IMR-90 (cell line): Measurements from ENCODE around the gene BUB1B. TPM values are rescaled to one million over a fixed set of nuclear protein-coding genes. Genes with fewer than 3 reads are reported as not detected.

Experiments used
- ATAC-seq: fragments of 200-7000 bp; cut with Tn5 transposase; 2 replicates; pipeline ENCODE4 v1.9.1; 2020; ENCODE audit warnings: low read depth, mild to moderate bottlenecking, moderate library complexity
- BruUV-seq: library from RNA; stranded (reverse); fragments of 400-500 nt; replicated peaks from 2 replicates; lab custom pipeline; 2021; lab: Mats Ljungman, UMichigan
- CTCF ChIA-PET: fragments of 300-600 bp; formaldehyde crosslinking; extraction: SDS; loops from one replicate; lab custom pipeline; 2021; ENCODE audit warnings: antibody characterized with exemption; lab: Yijun Ruan, JAX
- POLR2A ChIA-PET: fragments of 300-600 bp; sonication (Branson Sonifier 250); formaldehyde crosslinking; loops from one replicate; lab custom pipeline; 2022; ENCODE audit warnings: antibody characterized with exemption; ENCODE audit not compliant: unreplicated experiment; lab: Charles Lee
- DNase-seq: peaks from one replicate; pipeline ENCODE4 v3.0.0; 2013
- H2AFZ ChIP-seq: replicated peaks from 2 replicates; pipeline ENCODE3; 2013; ENCODE audit warnings: low read length, mild to moderate bottlenecking; ENCODE audit not compliant: poor library complexity
- H2AK5ac ChIP-seq: 2 replicates; pipeline ENCODE4 v1.6.1; 2013; ENCODE audit warnings: low read depth, low read length, inconsistent platforms
- H2AK9ac ChIP-seq: replicated peaks from 2 replicates; pipeline ENCODE3; 2013; ENCODE audit warnings: mild to moderate bottlenecking, low read depth, low read length, moderate library complexity; ENCODE audit not compliant: poor library complexity
- H2BK120ac ChIP-seq: 2 replicates; pipeline ENCODE4 v1.6.1; 2013; ENCODE audit warnings: low read depth, low read length, inconsistent platforms
- H2BK15ac ChIP-seq: 3 replicates; pipeline ENCODE4 v1.6.1; 2013; ENCODE audit warnings: low read depth, low read length, inconsistent platforms
- H2BK20ac ChIP-seq: 2 replicates; pipeline ENCODE4 v1.6.1; 2013; ENCODE audit warnings: low read depth, mild to moderate bottlenecking, inconsistent platforms, low read length, moderate library complexity
- H2BK5ac ChIP-seq: 2 replicates; pipeline ENCODE4 v1.6.1; 2013; ENCODE audit warnings: mild to moderate bottlenecking, low read depth, low read length, inconsistent platforms; ENCODE audit not compliant: poor library complexity, severe bottlenecking
- H3K14ac ChIP-seq: replicated peaks from 2 replicates; pipeline ENCODE4 v1.6.1; 2013; ENCODE audit warnings: low read depth, low read length, inconsistent platforms
- H3K18ac ChIP-seq: 2 replicates; pipeline ENCODE4 v1.6.1; 2013; ENCODE audit warnings: low read depth, low read length, control low read depth
- H3K23ac ChIP-seq: 2 replicates; pipeline ENCODE4 v1.6.1; 2013; ENCODE audit warnings: low read depth, low read length, inconsistent platforms
- H3K27ac ChIP-seq: 2 replicates; pipeline ENCODE4 v1.5.1; 2013; ENCODE audit warnings: mild to moderate bottlenecking, control low read depth, low read length; ENCODE audit not compliant: insufficient read depth
- H3K27me3 ChIP-seq: 2 replicates; pipeline ENCODE4 v1.6.1; 2013; ENCODE audit warnings: low read length; ENCODE audit not compliant: control insufficient read depth, insufficient read depth
- H3K36me3 ChIP-seq: 2 replicates; pipeline ENCODE4 v1.6.1; 2013; ENCODE audit warnings: low read length, mixed read lengths; ENCODE audit not compliant: control insufficient read depth, insufficient read depth
- H3K4ac ChIP-seq: 2 replicates; pipeline ENCODE4 v1.6.1; 2013; ENCODE audit warnings: low read depth, low read length, inconsistent platforms
- H3K4me1 ChIP-seq: 2 replicates; pipeline ENCODE4 v1.6.1; 2013; ENCODE audit warnings: low read length, mixed read lengths; ENCODE audit not compliant: control insufficient read depth, insufficient read depth
- H3K4me2 ChIP-seq: 2 replicates; pipeline ENCODE4 v1.6.1; 2013; ENCODE audit warnings: low read depth, mild to moderate bottlenecking, control low read depth, low read length, moderate library complexity
- H3K4me3 ChIP-seq: 2 replicates; pipeline ENCODE4 v1.5.1; 2013; ENCODE audit warnings: low read depth, mild to moderate bottlenecking, control low read depth, low read length, moderate library complexity; ENCODE audit not compliant: insufficient read depth
- H3K56ac ChIP-seq: 2 replicates; pipeline ENCODE4 v1.6.1; 2013; ENCODE audit warnings: low read length, inconsistent platforms; ENCODE audit not compliant: insufficient read depth; ENCODE audit errors: extremely low read depth
- H3K79me1 ChIP-seq, 2 experiments: 2 replicates each; pipeline ENCODE4 v1.6.1; 2013; ENCODE audit warnings: low read length in 2 of 2, inconsistent platforms in 1 of 2, low read depth in 1 of 2
- H3K9ac ChIP-seq: 2 replicates; pipeline ENCODE4 v1.6.1; 2013; ENCODE audit warnings: low read depth, low read length, control low read depth
- H3K9me1 ChIP-seq: 2 replicates; pipeline ENCODE4 v1.6.1; 2013; ENCODE audit warnings: low read length, inconsistent platforms; ENCODE audit not compliant: insufficient read depth
- H3K9me3 ChIP-seq: 2 replicates; pipeline ENCODE4 v1.6.1; 2013; ENCODE audit warnings: low read length; ENCODE audit not compliant: control insufficient read depth, insufficient read depth
- H4K20me1 ChIP-seq: 2 replicates; pipeline ENCODE4 v1.6.1; 2013; ENCODE audit warnings: low read length, inconsistent platforms; ENCODE audit not compliant: insufficient read depth
- H4K5ac ChIP-seq: 2 replicates; pipeline ENCODE4 v1.6.1; 2013; ENCODE audit warnings: mild to moderate bottlenecking, low read depth, low read length, control low read depth
- H4K8ac ChIP-seq, 2 experiments: 2 replicates each; pipeline ENCODE4 v1.6.1; 2013; ENCODE audit warnings: low read depth in 2 of 2, low read length in 2 of 2, control low read depth in 1 of 2, inconsistent platforms in 1 of 2
- H4K91ac ChIP-seq: 2 replicates; pipeline ENCODE4 v1.6.1; 2013; ENCODE audit warnings: low read depth, low read length, inconsistent platforms; ENCODE audit not compliant: insufficient read depth
- RAD21 ChIP-seq: IDR thresholded peaks from 2 replicates; pipeline ENCODE4 v1.6.1; 2012; ENCODE audit warnings: low read length, improper control_type of control experiment
- WGBS, 2 experiments: methylation state at CpG; one replicate each; pipeline versions ENCODE4 v1.1.5 to v1.1.7; 2013; ENCODE audit warnings: missing lambda C conversion rate in 2 of 2; ENCODE audit not compliant: insufficient read length in 1 of 2; ENCODE audit errors: extremely low coverage in 2 of 2; 5-methylcytosine and 5-hydroxymethylcytosine counted together
- dilution Hi-C: fragments of 300-500 bp; cut with HindIII; formaldehyde crosslinking; loops from one replicate; pipeline ENCODE4 v1.14.3; 2018; ENCODE audit warnings: low sequenced_read_pairs; ENCODE audit not compliant: unreplicated experiment
- in situ Hi-C: fragments of 300-500 bp; cut with MboI; formaldehyde crosslinking; loops from 3 replicates; pipeline ENCODE4 v1.14.3; 2019; ENCODE audit warnings: low sequenced_read_pairs, inconsistent platforms, mixed read lengths
- intact Hi-C: fragments of 100-400 bp; cut with micrococcal nuclease; formaldehyde crosslinking; loops from 2 replicates; pipeline ENCODE4 v1.10.0; 2022
- polyA plus RNA-seq, 3 experiments: library from polyadenylated mRNA; depleted of rRNA; stranded (reverse); fragments of >200 nt; gene quantifications; 2 replicates each; pipeline ENCODE4 v1.2.3, GENCODE V29; 2012; ENCODE audit warnings: low replicate concordance in 1 of 3
- total RNA-seq: library from RNA; depleted of rRNA; stranded (reverse); fragments of >200 nt; gene quantifications from 2 replicates; pipeline ENCODE4 v1.2.3, GENCODE V29; 2012

BUB1B gene
- total and polyA plus RNA-seq, 2 of the 4 experiments (the other 2 are of a cell fraction): 15.6 to 24.7 TPM

DNA sequence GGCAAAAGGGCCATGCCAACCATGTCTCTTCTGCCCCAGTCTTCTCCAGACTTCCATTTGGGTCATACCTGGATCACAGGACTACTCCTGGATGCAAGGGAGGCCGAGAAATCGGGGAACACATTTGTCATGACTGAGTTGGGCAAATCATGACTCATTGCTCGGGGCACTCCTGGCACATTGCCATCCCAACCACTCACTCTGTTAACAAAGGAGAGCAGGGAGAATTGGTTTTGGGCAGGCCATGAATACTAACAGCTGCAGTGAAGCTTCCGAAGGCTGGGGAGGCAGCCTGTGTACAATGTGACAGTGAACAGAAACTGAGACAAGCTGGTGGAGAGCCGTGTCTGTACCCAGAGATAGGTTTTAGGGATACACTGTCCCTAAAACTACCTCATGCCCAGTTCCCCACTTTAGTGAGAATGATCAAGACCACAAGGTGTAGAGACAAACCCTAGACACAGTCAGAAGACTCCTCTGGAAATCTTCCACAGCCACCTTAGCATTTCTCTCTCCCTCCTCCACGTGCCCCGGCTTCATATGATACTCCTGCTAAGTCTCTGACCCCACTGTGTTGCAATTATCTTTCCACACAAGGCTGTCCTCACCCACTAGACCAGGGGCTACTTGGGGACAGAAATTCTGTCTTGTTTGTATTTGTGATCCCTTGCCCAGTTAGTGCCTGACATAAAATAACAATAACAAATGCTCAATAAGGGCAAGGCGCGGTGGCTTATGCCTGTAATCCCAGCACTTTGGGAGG is 10.5 kb upstream of the BUB1B start:
- Histone ChIP-seq H4K8ac (no peak overlapping the region), H3K9me3 (no peaks in the 10 kb centered on the region), H3K9ac (no peak overlapping the region), H3K14ac (no peak overlapping the region), H4K91ac (no peak overlapping the region), H3K4ac (no peak overlapping the region), H2AFZ (no peak overlapping the region), H3K36me3 (no peaks in the 10 kb centered on the region), H2AK5ac (no peak overlapping the region), H3K79me1 (no peaks in the 10 kb centered on the region), H2AK9ac (no peak overlapping the region), H2BK5ac (no peak overlapping the region), H3K27ac (no peak overlapping the region), H3K27me3 (no peaks in the 10 kb centered on the region), H3K4me2 (no peak overlapping the region), H3K18ac (no peak overlapping the region), H4K5ac (no peak overlapping the region), H3K4me3 (no peak overlapping the region), H2BK15ac (no peak overlapping the region), H3K23ac (no peak overlapping the region), H3K56ac (no peak overlapping the region), H3K9me1 (no peaks in the 10 kb centered on the region), H3K4me1 (0 out of 2 replicates have a peak, but pooled peaks cover 1% of the 10 kb centered on the region), H2BK20ac (no peak overlapping the region), H4K20me1 (no peaks in the 10 kb centered on the region), H2BK120ac (no peak overlapping the region)
- dilution Hi-C loops (no loop called here), in situ Hi-C loops (no loop called here), intact Hi-C loops (no loop called here)
- DNase-seq (peak; percentile 48), ATAC-seq (peak; percentile 40)
- no peak for TF ChIP-seq RAD21
- POLR2A ChIA-PET: no interaction called here
- BruUV-seq: no TSS peak
- CTCF ChIA-PET: no interaction called here
- no CpG with 5 or more reads among the region's 9 CpGs for WGBS, 2 experiments
